ENCODE results near the gene F12.
A peak's percentile ranks its signal among the peaks of the same experiment; 100 is the strongest.

The F12 gene

GRCh38 chr5:177440211-177440989 is 31.0 kb upstream of the F12 start:
- Mint-ChIP-seq H3K4me1 (peaks cover 55% of the 10 kb centered on the region), H3K4me3 (peak overlapping the region; percentile 53), H3K36me3 (peaks cover 89% of the 10 kb centered on the region), H3K27ac (peak overlapping the region; percentile 90), H3K9me3 (no peaks in the 10 kb centered on the region)
- peak; percentile 83 for ATAC-seq
- peak; percentile 6 to 48 for DNase-seq (ENCODE audit: low spot score in 2 of 2)

DNA sequence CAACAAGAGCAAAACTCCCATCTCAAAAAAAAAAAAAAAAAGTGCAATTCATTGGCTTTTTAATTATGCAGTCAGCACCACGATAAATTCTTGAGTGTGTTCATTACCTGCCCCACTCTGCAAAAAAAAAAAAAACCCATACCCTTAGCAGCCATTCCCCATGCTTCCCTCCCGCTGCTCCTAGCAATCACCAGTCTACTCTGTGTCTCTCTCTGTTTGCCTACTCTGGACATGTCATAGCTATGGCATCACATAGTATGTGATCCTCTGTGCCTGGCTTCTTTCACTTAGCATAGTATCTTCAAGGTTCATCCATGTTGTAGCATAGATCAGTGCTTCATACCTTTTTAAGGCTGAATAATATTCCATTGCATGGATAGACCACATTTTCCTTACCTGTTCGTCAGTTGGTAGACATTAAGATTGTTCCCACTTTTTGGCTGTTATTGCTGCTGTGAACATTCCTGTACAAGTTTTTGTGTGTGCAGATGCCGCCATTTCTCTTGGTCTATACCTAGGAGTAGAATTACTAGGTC is 30.2 kb upstream of the F12 start:
- H3K36me3 Mint-ChIP-seq = peaks cover 89% of the 10 kb centered on the region
- peak overlapping the region; percentile 53 for H3K4me3 Mint-ChIP-seq
- H3K27ac Mint-ChIP-seq = peak overlapping the region; percentile 90

DNA sequence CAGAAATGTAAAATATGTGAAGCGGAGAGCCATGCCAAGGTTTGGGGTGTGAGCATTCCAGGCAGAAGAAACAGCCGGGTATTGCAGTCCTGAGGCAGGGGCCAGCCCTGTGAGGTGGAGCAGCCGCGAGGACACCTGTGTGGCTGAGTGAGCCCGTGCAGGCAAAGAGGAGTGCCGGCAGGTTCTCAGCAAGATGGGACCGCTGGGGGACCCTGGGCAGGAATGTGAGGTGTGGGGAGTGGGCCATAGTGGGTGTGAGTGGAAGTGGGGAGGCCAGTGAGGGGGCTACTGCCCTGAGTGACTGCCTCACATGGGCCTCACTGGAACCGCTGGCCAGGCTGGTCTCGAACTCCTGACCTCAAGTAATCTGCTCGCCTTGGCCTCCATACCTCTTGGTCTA is 29.1 kb upstream of the F12 start:
- Mint-ChIP-seq H3K4me1 (peaks cover 52% of the 10 kb centered on the region), H3K9me3 (no peaks in the 10 kb centered on the region), H3K36me3 (peaks cover 93% of the 10 kb centered on the region), H3K4me3 (no peak overlapping the region), H3K27ac (peak overlapping the region; percentile 83)
- DNase-seq (ENCODE audit: low spot score in 2 of 2) (no peak), ATAC-seq (no peak)

More for the DNA sequence above, 30.2 kb upstream of the F12 start:
- ATAC-seq (no peak), DNase-seq (ENCODE audit: low spot score in 2 of 2) (no peak)
- H3K9me3 Mint-ChIP-seq = no peaks in the 10 kb centered on the region
- peaks cover 52% of the 10 kb centered on the region for H3K4me1 Mint-ChIP-seq

DNA sequence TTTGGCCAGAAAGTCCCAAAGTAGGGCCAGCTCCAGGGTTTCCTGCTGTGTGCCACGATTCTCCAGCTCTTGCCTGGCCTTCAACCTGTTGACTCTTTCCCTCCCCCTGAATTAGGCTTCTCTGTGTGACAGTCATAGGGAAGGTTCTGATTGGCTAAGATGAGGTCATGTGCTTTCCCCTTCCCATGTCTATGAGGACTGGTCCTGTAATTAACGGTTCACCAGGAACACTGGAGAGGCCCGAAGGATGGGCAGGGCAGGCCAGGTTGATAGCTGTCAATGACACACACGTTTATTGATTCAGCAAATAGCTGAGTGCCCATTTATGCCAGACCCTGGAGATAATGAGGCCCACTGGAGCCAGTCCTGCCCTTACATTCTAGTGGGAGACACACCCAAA is 28.3 kb upstream of the F12 start:
- H3K36me3 Mint-ChIP-seq = peaks cover 96% of the 10 kb centered on the region
- no peak overlapping the region for H3K4me3 Mint-ChIP-seq
- no peak for ATAC-seq
- H3K9me3 Mint-ChIP-seq = no peaks in the 10 kb centered on the region
- H3K27ac Mint-ChIP-seq = peak overlapping the region; percentile 83
- no peak for DNase-seq (ENCODE audit: low spot score in 2 of 2)
- H3K4me1 Mint-ChIP-seq = peaks cover 59% of the 10 kb centered on the region

DNA sequence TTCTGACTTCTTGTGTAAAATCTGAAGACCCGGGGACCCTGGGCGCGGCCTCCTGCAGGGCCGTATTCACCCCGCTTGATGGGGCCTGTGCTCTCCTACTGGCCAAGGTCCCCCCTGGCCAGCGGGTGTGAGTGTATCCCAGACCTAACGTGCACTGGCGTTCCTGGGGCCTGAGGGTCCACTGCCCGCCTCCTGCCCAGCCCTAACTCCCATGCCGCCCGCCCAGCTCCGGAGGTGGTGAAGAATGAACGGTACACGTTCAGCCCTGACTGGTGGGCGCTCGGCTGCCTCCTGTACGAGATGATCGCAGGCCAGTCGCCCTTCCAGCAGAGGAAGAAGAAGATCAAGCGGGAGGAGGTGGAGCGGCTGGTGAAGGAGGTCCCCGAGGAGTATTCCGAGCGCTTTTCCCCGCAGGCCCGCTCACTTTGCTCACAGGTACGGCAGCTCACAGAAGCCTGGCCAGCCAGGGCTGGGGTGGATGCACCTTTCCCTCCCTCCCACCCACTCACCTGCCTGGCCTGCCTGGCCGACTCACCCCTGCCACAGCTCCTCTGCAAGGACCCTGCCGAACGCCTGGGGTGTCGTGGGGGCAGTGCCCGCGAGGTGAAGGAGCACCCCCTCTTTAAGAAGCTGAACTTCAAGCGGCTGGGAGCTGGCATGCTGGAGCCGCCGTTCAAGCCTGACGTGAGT is 26.6 kb upstream of the F12 start:
- peak overlapping the region; percentile 83 for H3K27ac Mint-ChIP-seq
- DNase-seq (ENCODE audit: low spot score in 2 of 2) = no peak
- H3K4me3 Mint-ChIP-seq = no peak overlapping the region
- H3K9me3 Mint-ChIP-seq = no peaks in the 10 kb centered on the region
- no peak for ATAC-seq
- peaks cover 98% of the 10 kb centered on the region for H3K36me3 Mint-ChIP-seq
- H3K4me1 Mint-ChIP-seq = peaks cover 61% of the 10 kb centered on the region

DNA sequence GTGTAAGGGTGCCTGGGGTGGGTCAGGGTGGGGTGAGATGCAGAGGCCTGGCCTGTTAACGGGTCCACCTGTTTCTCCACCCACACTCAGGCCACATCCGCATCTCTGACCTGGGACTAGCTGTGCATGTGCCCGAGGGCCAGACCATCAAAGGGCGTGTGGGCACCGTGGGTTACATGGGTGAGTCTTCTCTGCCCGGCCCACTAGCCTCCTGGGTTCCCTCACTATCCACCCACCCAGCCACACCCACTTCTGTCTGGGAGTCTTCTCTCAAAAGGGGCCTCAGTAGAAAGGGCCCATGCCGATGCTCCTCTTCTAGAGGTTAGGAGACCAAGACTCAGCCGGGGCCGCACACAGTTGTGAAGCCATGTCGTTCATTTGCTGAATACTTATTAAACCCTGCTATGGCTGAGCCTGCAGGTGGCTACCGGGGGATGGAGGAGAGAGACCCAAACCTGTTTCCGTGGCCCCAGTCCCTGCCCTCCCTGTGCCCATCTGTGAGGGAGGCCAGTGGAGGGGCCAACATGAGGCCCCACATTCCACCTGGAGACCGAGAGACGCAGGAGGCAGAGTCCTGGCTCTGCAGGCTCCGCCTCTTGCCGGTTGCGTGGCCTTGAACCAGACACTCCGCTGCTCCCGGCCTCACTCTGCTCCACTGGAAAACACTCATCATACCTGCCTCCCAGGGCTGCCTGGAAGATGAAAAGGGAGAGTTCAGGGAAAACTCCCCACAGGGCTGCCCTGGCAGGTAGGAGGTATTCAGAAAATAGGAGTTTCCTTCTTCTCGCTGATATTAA is 25.8 kb upstream of the F12 start:
- peaks cover 64% of the 10 kb centered on the region for H3K4me1 Mint-ChIP-seq
- peaks cover 100% of the 10 kb centered on the region for H3K36me3 Mint-ChIP-seq
- H3K27ac Mint-ChIP-seq = peak overlapping the region; percentile 61

GRCh38 chr5:177434437-177434836 is 25.1 kb upstream of the F12 start:
- DNase-seq (ENCODE audit: low spot score in 2 of 2) = peak; percentile 15 to 62
- peak; percentile 70 for ATAC-seq
- Mint-ChIP-seq H3K27ac (peak overlapping the region; percentile 61), H3K36me3 (peaks cover 100% of the 10 kb centered on the region), H3K4me3 (peak overlapping the region; percentile 76), H3K4me1 (peaks cover 64% of the 10 kb centered on the region), H3K9me3 (no peaks in the 10 kb centered on the region)

More for the DNA sequence above, 25.8 kb upstream of the F12 start:
- DNase-seq (ENCODE audit: low spot score in 2 of 2) = no peak
- no peak for ATAC-seq
- peak overlapping the region; percentile 76 for H3K4me3 Mint-ChIP-seq
- H3K9me3 Mint-ChIP-seq = no peaks in the 10 kb centered on the region

- Mint-ChIP-seq H3K27ac (peak overlapping the region; percentile 93), H3K4me1 (peaks cover 70% of the 10 kb centered on the region), H3K4me3 (peak overlapping the region; percentile 76), H3K9me3 (no peaks in the 10 kb centered on the region), H3K36me3 (peaks cover 100% of the 10 kb centered on the region)
- peak in 1 of 2 donors; percentile 48 for DNase-seq (ENCODE audit: low spot score in 2 of 2)
- no peak for ATAC-seq
These were observed 24.4 kb upstream of the F12 start for GRCh38 chr5:177433658-177434217.

DNA sequence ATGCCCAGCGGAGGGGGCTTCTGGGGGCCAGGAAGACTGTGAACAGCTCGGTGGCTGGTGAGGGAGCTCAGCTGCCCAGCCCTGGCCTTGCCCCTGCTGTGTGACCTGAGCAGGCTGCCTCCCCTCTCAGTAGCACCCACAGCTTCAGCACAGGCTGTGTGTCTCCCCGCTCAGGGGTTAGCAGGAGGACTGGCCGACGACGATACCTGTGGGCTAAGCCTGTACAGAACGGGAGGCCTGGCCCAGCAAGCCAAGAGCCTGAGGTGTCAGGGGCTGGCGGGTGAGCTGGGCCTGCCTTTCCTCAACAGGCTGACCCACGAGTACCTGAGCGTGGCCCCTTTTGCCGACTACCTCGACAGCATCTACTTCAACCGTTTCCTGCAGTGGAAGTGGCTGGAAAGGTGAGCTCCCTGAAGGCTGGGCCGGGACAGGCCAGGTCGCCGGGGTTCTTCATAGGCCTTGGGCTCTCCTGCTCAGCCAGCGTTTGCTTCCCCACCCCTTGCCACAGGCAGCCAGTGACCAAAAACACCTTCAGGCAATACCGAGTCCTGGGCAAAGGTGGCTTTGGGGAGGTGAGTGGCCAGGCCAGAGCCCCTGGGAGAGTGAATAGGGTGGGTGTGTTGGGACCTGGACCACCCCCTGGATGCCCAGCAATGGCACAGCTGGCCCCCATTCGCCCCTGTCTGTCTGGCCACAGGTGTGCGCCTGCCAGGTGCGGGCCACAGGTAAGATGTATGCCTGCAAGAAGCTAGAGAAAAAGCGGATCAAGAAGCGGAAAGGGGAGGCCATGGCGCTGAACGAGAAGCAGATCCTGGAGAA is 23.7 kb upstream of the F12 start:
- ATAC-seq (no peak), DNase-seq (ENCODE audit: low spot score in 2 of 2) (no peak)
- Mint-ChIP-seq H3K36me3 (peaks cover 100% of the 10 kb centered on the region), H3K4me3 (peak overlapping the region; percentile 76), H3K27ac (peak overlapping the region; percentile 93), H3K4me1 (peaks cover 75% of the 10 kb centered on the region), H3K9me3 (no peaks in the 10 kb centered on the region)

DNA sequence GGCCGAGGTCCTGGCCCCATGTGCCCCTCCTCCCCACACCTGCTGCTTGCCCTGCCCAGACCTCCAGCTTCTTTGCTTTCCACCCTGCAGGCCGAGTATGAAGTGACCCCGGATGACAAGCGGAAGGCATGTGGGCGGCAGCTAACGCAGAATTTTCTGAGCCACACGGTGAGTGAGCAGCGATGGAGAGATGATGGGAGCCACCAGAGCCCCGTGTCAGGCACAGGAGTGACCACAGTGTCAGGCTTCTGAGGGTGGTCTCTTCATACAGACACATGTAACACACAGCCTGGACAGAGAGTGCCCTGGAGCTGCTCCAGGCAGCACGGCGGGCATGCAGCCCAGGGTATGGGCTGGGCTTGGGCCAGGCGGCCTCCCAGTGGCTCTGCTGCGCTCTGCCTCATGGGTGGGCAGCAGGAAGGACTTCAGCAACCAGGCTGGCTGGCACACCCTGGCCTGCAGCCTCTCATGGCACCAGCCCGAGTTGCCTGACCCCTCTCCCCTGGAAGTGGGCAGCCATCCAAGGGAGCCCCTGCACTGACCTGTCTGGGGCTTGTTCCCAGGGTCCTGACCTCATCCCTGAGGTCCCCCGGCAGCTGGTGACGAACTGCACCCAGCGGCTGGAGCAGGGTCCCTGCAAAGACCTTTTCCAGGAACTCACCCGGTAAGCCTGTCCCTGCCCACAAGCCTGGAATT is 22.9 kb upstream of the F12 start:
- Mint-ChIP-seq H3K27ac (peak overlapping the region; percentile 93), H3K4me1 (peaks cover 74% of the 10 kb centered on the region), H3K9me3 (no peaks in the 10 kb centered on the region), H3K36me3 (peaks cover 100% of the 10 kb centered on the region), H3K4me3 (peak overlapping the region; percentile 76)
- DNase-seq (ENCODE audit: low spot score in 2 of 2) (peak in 1 of 2 donors; percentile 34), ATAC-seq (peak; percentile 44)

DNA sequence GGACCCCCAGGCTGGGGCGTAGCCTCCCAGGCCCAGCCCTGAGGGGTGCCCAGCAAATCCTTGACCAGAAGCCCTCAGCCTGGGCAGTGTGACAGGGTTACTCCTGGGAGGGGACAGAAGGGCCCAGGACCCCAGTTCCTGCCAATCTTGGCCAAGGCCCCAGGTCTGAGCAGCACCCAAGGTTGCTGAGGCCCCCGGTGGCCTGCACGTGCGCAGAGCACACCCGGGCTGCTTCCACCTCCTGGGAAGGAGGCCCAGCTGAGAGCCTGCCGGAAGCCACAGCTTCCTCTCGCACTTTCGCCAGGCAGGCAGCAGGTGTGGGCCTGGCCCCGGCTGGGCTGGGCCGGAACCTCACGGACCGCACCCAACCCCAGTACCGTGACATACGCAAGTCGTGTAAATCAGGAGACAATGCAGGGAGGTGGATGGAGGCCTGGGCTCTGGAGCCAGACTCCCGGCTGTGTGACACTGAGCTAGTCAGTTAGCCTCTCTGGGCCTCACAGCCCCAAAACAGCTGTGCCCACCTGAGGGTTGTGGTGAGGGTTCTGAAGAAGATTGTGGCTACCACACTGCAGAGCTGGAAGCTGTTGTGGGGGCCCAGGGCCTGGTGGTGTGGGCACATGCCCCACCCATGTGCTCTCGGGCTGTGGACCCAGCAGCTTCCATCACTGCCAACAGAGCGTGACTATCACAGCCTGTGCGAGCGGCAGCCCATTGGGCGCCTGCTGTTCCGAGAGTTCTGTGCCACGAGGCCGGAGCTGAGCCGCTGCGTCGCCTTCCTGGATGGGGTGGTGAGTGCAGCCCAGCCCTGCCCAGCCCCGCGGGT is 22.2 kb upstream of the F12 start:
- ATAC-seq = peak; percentile 71
- Mint-ChIP-seq H3K4me1 (peaks cover 67% of the 10 kb centered on the region), H3K36me3 (peaks cover 97% of the 10 kb centered on the region), H3K4me3 (peak overlapping the region; percentile 76), H3K9me3 (no peaks in the 10 kb centered on the region), H3K27ac (peak overlapping the region; percentile 93)
- peak; percentile 53 to 89 for DNase-seq (ENCODE audit: low spot score in 2 of 2)

GRCh38 chr5:177430972-177431316 is 21.6 kb upstream of the F12 start:
- no peak for DNase-seq (ENCODE audit: low spot score in 2 of 2)
- H3K4me1 Mint-ChIP-seq = peaks cover 68% of the 10 kb centered on the region
- H3K36me3 Mint-ChIP-seq = peaks cover 97% of the 10 kb centered on the region
- H3K4me3 Mint-ChIP-seq = peak overlapping the region; percentile 76
- ATAC-seq = no peak
- H3K9me3 Mint-ChIP-seq = no peaks in the 10 kb centered on the region
- H3K27ac Mint-ChIP-seq = peak overlapping the region; percentile 93

Data from stimulated activated effector memory CD8-positive, alpha-beta T cell treated with anti-CD3 and anti-CD28 coated beads, Interleukin-12 subunit alpha, Interleukin-12 subunit beta, amount 100 ng/mL, for 72 hours (primary cell).